Esophagus muscularis mucosa (tissue), 4 donors: ENCODE measurements around the gene HEPN1. TPM values are rescaled to one million over a fixed set of nuclear protein-coding genes. Genes with fewer than 3 reads are reported as not detected.

Experiments used
- DNase-seq: peaks from one replicate; pipeline ENCODE4 v3.0.0-alpha.2; 2017; ENCODE audit errors: extremely low spot score
- H3K27ac ChIP-seq, 4 donors: fragments of 200-600 bp; sonication (generic); replicated peaks in 1 of 4; 1 replicate in 3 of 4; 2 replicates in 1 of 4; pipeline ENCODE4 v1.5.1; 2016 to 2019; ENCODE audit warnings: mild to moderate bottlenecking in 1 of 4
- H3K27me3 ChIP-seq, 4 donors: fragments of 200-600 bp; sonication (generic); one replicate each; pipeline versions ENCODE4 v1.5.1 to v1.6.0; 2016 to 2019
- H3K36me3 ChIP-seq, 4 donors: fragments of 200-600 bp; sonication (generic); one replicate each; pipeline ENCODE4 v1.5.1; 2016 to 2019
- H3K4me1 ChIP-seq, 4 donors: fragments of 200-600 bp; sonication (generic); one replicate each; pipeline ENCODE4 v1.5.1; 2016 to 2019
- H3K4me3 ChIP-seq, 4 donors: fragments of 200-600 bp; sonication (generic); 1 replicate in 2 of 4; 2 replicates in 2 of 4; pipeline ENCODE4 v1.5.1; 2016 to 2019; ENCODE audit warnings: mild to moderate bottlenecking in 4 of 4, moderate library complexity in 1 of 4
- H3K9me3 ChIP-seq, 4 donors: fragments of 200-600 bp; sonication (generic); 1 replicate in 3 of 4; 2 replicates in 1 of 4; pipeline ENCODE4 v1.5.1; 2016 to 2019
- CTCF ChIP-seq, 3 experiments: fragments of 200-600 bp in 2 of 3; fragments of 450-650 bp in 1 of 3; sonication (generic) in 2 of 3; IDR thresholded peaks; one replicate each; pipeline ENCODE4 v1.5.1; 2017 to 2019; ENCODE audit warnings: antibody characterized with exemption in 3 of 3, mild to moderate bottlenecking in 2 of 3, moderate library complexity in 1 of 3
- EP300 ChIP-seq: sonication (generic); formaldehyde crosslinking; IDR thresholded peaks from one replicate; pipeline ENCODE4 v1.6.1; 2017; ENCODE audit warnings: antibody characterized with exemption
- POLR2A ChIP-seq: fragments of 450-650 bp; IDR thresholded peaks from one replicate; pipeline ENCODE4 v1.6.1; 2017; ENCODE audit warnings: antibody characterized with exemption, moderate library complexity, mild to moderate bottlenecking, low read depth
- POLR2AphosphoS5 ChIP-seq, 2 donors: sonication (generic); formaldehyde crosslinking; IDR thresholded peaks; one replicate each; pipeline ENCODE4 v1.6.1; 2017; ENCODE audit warnings: antibody characterized with exemption in 2 of 2
- WGBS: methylation state at CpG from one replicate; pipeline ENCODE4 v1.1.5; 2018; 5-methylcytosine and 5-hydroxymethylcytosine counted together
- intact Hi-C: fragments of 100-400 bp; cut with DNase I; formaldehyde crosslinking; loops from one replicate; pipeline ENCODE4 v1.15.1; 2023
- total RNA-seq, 4 donors: library from RNA; depleted of rRNA; stranded (reverse); fragments of >200 nt; gene quantifications; one replicate each; pipeline versions ENCODE4 v1.1.0 to v1.2.1, GENCODE V29; 2016

HEPN1 gene
- total RNA-seq, 4 donors from 2014 or later: not detected

- Histone ChIP-seq H3K27me3 (peaks cover 0 to 23% (median 0%) of the 10 kb centered on the region in 4 donors), H3K27ac (no peak overlapping the region), H3K4me3 (no peak overlapping the region), H3K36me3 (no peaks in the 10 kb centered on the region), H3K9me3 (no peaks in the 10 kb centered on the region), H3K4me1 (peaks cover 5 to 17% (median 13%) of the 10 kb centered on the region in 4 donors)
- WGBS: 87% methylated on average over 4 of the region's 4 CpGs
- intact Hi-C loops: no loop called here
- TF ChIP-seq CTCF (IDR thresholded peaks at IDR 0.05): no peak
- DNase-seq: no peak
These were observed 3.8 kb downstream of the HEPN1 start for GRCh38 chr11:124922831-124923230.

GRCh38 chr11:124923296-124923695 is 4.2 kb downstream of the HEPN1 start:
- intact Hi-C loops: no loop called here
- H3K9me3 ChIP-seq: no peaks in the 10 kb centered on the region
- H3K36me3 ChIP-seq: no peaks in the 10 kb centered on the region
- no peak for DNase-seq
- H3K27ac ChIP-seq: no peak overlapping the region
- no peak for TF ChIP-seq POLR2AphosphoS5 (IDR thresholded peaks at IDR 0.05)
- no peak overlapping the region for H3K4me3 ChIP-seq
- peaks cover 0 to 23% (median 0%) of the 10 kb centered on the region in 4 donors for H3K27me3 ChIP-seq
- peaks cover 5 to 17% (median 13%) of the 10 kb centered on the region in 4 donors for H3K4me1 ChIP-seq

GRCh38 chr11:124928942-124929665 is 10.1 kb downstream of the HEPN1 start:
- Histone ChIP-seq H3K9me3 (no peaks in the 10 kb centered on the region), H3K27ac (no peak overlapping the region), H3K4me3 (no peak overlapping the region), H3K4me1 (no peaks in the 10 kb centered on the region), H3K36me3 (no peaks in the 10 kb centered on the region), H3K27me3 (no peaks in the 10 kb centered on the region)
- intact Hi-C loops: no loop called here
- TF ChIP-seq CTCF (IDR thresholded peaks at IDR 0.05) (no peak), EP300 (no peak), POLR2A (no peak), POLR2AphosphoS5 (IDR thresholded peaks at IDR 0.05) (no peak)
- 39% methylated on average over 4 of the region's 4 CpGs for WGBS
- no peak for DNase-seq

GRCh38 chr11:124930799-124931198 is 11.7 kb downstream of the HEPN1 start:
- 74% methylated on average over 3 of the region's 3 CpGs for WGBS
- Histone ChIP-seq H3K4me3 (no peak overlapping the region), H3K27ac (no peak overlapping the region), H3K36me3 (no peaks in the 10 kb centered on the region), H3K9me3 (no peaks in the 10 kb centered on the region), H3K4me1 (no peaks in the 10 kb centered on the region), H3K27me3 (peaks cover 0 to 14% (median 0%) of the 10 kb centered on the region in 4 donors)
- DNase-seq: no peak
- TF ChIP-seq CTCF (IDR thresholded peaks at IDR 0.05) (no peak), EP300 (no peak), POLR2AphosphoS5 (IDR thresholded peaks at IDR 0.05) (no peak), POLR2A (no peak)
- intact Hi-C loops: no loop called here

GRCh38 chr11:124934862-124935547 is 16.0 kb downstream of the HEPN1 start:
- Histone ChIP-seq H3K27me3 (peaks cover 0 to 19% (median 0%) of the 10 kb centered on the region in 4 donors), H3K9me3 (no peaks in the 10 kb centered on the region), H3K4me1 (no peaks in the 10 kb centered on the region), H3K36me3 (no peaks in the 10 kb centered on the region), H3K27ac (no peak overlapping the region), H3K4me3 (no peak overlapping the region)
- no peak for TF ChIP-seq POLR2A
- TF ChIP-seq CTCF (IDR thresholded peaks at IDR 0.05): no peak
- TF ChIP-seq POLR2AphosphoS5 (IDR thresholded peaks at IDR 0.05): no peak
- no peak for TF ChIP-seq EP300
- intact Hi-C loops: no loop called here
- DNase-seq: peak; percentile 21
- WGBS: 60% methylated on average over 4 of the region's 4 CpGs
